Endothelial cell of umbilical vein (primary cell): Measurements from ENCODE around the gene PDE3B. TPM values are rescaled to one million over a fixed set of nuclear protein-coding genes. Genes with fewer than 3 reads are reported as not detected.

Experiments
- BruUV-seq: library from RNA; stranded (reverse); fragments of 400-500 nt; replicated peaks from 2 replicates; lab custom pipeline; 2021; lab: Mats Ljungman, UMichigan
- CTCF ChIA-PET: fragments of 300-600, 350-600 bp; sonication (Branson Sonifier 250); formaldehyde crosslinking; loops from one replicate; lab custom pipeline; 2021; ENCODE audit warnings: antibody characterized with exemption, inconsistent platforms; lab: Charles Lee
- POLR2A ChIA-PET: fragments of 300-600, 350-600 bp; sonication (Branson Sonifier 250); formaldehyde crosslinking; loops from one replicate; lab custom pipeline; 2021; ENCODE audit warnings: antibody characterized with exemption, inconsistent platforms; lab: Charles Lee
- DNase-seq: peaks from one replicate; pipeline ENCODE4 v3.0.0-alpha.2; 2011; ENCODE audit warnings: low read depth, low spot score
- FAIRE-seq: peaks from 2 replicates; lab custom pipeline; 2011; peaks lifted over from hg19 to GRCh38; lab: Jason Lieb, UNC
- H2AFZ ChIP-seq: 2 replicates; pipeline ENCODE4 v1.6.0; 2012; ENCODE audit warnings: low read depth, low read length, control low read depth, inconsistent platforms
- H3K27ac ChIP-seq: 2 replicates; pipeline ENCODE4 v1.5.1; 2011; ENCODE audit warnings: low read depth, mild to moderate bottlenecking, control low read depth, low read length, moderate library complexity; ENCODE audit not compliant: insufficient read depth
- H3K27me3 ChIP-seq, 2 experiments: 2 replicates each; pipeline versions ENCODE4 v1.6.0 to v1.6.1; 2011; ENCODE audit warnings: low read length in 2 of 2, mixed read lengths in 1 of 2; ENCODE audit not compliant: control insufficient read depth in 2 of 2, insufficient read depth in 2 of 2
- H3K36me3 ChIP-seq, 2 experiments: 2 replicates in 1 of 2; 3 replicates in 1 of 2; pipeline ENCODE4 v1.5.1; 2011; ENCODE audit warnings: low read length in 2 of 2, mild to moderate bottlenecking in 1 of 2, moderate library complexity in 1 of 2; ENCODE audit not compliant: control insufficient read depth in 2 of 2, insufficient read depth in 2 of 2; ENCODE audit errors: extremely low read depth in 1 of 2
- H3K4me1 ChIP-seq: 3 replicates; pipeline ENCODE4 v1.5.1; 2011; ENCODE audit warnings: mild to moderate bottlenecking, low read length; ENCODE audit not compliant: control insufficient read depth, insufficient read depth; ENCODE audit errors: extremely low read depth
- H3K4me2 ChIP-seq: 2 replicates; pipeline ENCODE4 v1.6.1; 2011; ENCODE audit warnings: low read length, control low read depth, mixed read lengths; ENCODE audit not compliant: insufficient read depth
- H3K4me3 ChIP-seq, 3 experiments: fragments of 200-600 bp in 1 of 3; sonication (generic), shearing (Covaris generic) in 1 of 3; replicated peaks in 1 of 3; 2 replicates each; pipeline ENCODE4 v1.5.1; 2011 to 2016; ENCODE audit warnings: control low read depth in 3 of 3, low read length in 3 of 3, mild to moderate bottlenecking in 2 of 3, inconsistent platforms in 1 of 3, low read depth in 1 of 3, moderate library complexity in 1 of 3; ENCODE audit not compliant: insufficient read depth in 1 of 3
- H3K79me2 ChIP-seq: 2 replicates; pipeline ENCODE4 v1.6.0; 2012; ENCODE audit warnings: low read length, inconsistent platforms; ENCODE audit not compliant: control insufficient read depth, insufficient read depth
- H3K9ac ChIP-seq: replicated peaks from 2 replicates; pipeline ENCODE3; 2011; ENCODE audit warnings: low read length, control low read depth; ENCODE audit not compliant: insufficient read depth; ENCODE audit errors: extremely low read depth
- H3K9me1 ChIP-seq: replicated peaks from 3 replicates; pipeline ENCODE4 v1.6.0; 2011; ENCODE audit warnings: mild to moderate bottlenecking, low read length; ENCODE audit not compliant: control insufficient read depth, insufficient read depth; ENCODE audit errors: extremely low read depth
- H3K9me3 ChIP-seq: replicated peaks from 2 replicates; pipeline ENCODE4 v1.5.1; 2012; ENCODE audit warnings: low read length, inconsistent platforms; ENCODE audit not compliant: control insufficient read depth, insufficient read depth
- H4K20me1 ChIP-seq: replicated peaks from 2 replicates; pipeline ENCODE3; 2011; ENCODE audit warnings: mild to moderate bottlenecking, low read length; ENCODE audit not compliant: control insufficient read depth, insufficient read depth; ENCODE audit errors: extremely low read depth
- CTCF ChIP-seq, 2 donors: IDR thresholded peaks; 1 replicate in 1 of 2; 2 replicates in 1 of 2; pipeline ENCODE4 v1.5.1; 2011; ENCODE audit warnings: low read length in 2 of 2, mild to moderate bottlenecking in 2 of 2, moderate library complexity in 2 of 2, control low read depth in 1 of 2, inconsistent platforms in 1 of 2, low read depth in 1 of 2; ENCODE audit not compliant: insufficient read depth in 1 of 2; ENCODE audit errors: extremely low read depth in 1 of 2
- EZH2 ChIP-seq: IDR thresholded peaks from 2 replicates; pipeline ENCODE4 v1.6.1; 2012; ENCODE audit warnings: borderline replicate concordance, low read depth, mild to moderate bottlenecking, moderate library complexity, low read length, inconsistent platforms; ENCODE audit not compliant: severe bottlenecking
- FOS ChIP-seq: IDR thresholded peaks from 2 replicates; pipeline ENCODE4 v1.6.1; 2011; ENCODE audit warnings: mild to moderate bottlenecking, low read length, moderate library complexity, borderline replicate concordance; ENCODE audit not compliant: insufficient read depth
- GATA2 ChIP-seq: IDR thresholded peaks from 2 replicates; pipeline ENCODE4 v1.7.0; 2011; ENCODE audit warnings: low read depth, mild to moderate bottlenecking, moderate library complexity, mixed read lengths, low read length; ENCODE audit not compliant: insufficient read length, insufficient read depth
- JUN ChIP-seq: IDR thresholded peaks from 2 replicates; pipeline ENCODE4 v1.6.1; 2011; ENCODE audit warnings: borderline replicate concordance, low read depth; ENCODE audit not compliant: insufficient read length, insufficient read depth
- MAX ChIP-seq: IDR thresholded peaks from 2 replicates; pipeline ENCODE4 v1.6.1; 2011; ENCODE audit not compliant: insufficient read depth, insufficient read length
- MYC ChIP-seq: IDR thresholded peaks from one replicate; pipeline ENCODE4 v1.6.1; 2011; ENCODE audit warnings: mild to moderate bottlenecking, low read depth, low read length
- POLR2A ChIP-seq: IDR thresholded peaks from 2 replicates; pipeline ENCODE4 v1.6.1; 2012; ENCODE audit warnings: low read depth, mild to moderate bottlenecking, control low read depth, low read length
- POLR2AphosphoS5 ChIP-seq: IDR thresholded peaks from 2 replicates; pipeline ENCODE4 v1.6.1; 2012; ENCODE audit warnings: low read depth, mild to moderate bottlenecking, control low read depth, low read length, moderate library complexity; ENCODE audit not compliant: insufficient read depth
- dilution Hi-C: fragments of 300-500 bp; cut with MboI; formaldehyde crosslinking; loops from one replicate; pipeline ENCODE4 v1.15.0; 2019; ENCODE audit warnings: low sequenced_read_pairs; ENCODE audit not compliant: extremely low pct_ligation_motif_present
- intact Hi-C: fragments of 100-400 bp; cut with micrococcal nuclease; formaldehyde crosslinking; loops from one replicate; pipeline ENCODE4 v1.10.0; 2022
- polyA plus RNA-seq, 4 experiments: library from polyadenylated mRNA; depleted of rRNA in 3 of 4; stranded (reverse) in 3 of 4; unstranded in 1 of 4; fragments of >200 nt; gene quantifications; 2 replicates each; pipeline versions ENCODE4 v1.2.1 to v1.2.3, GENCODE V29; 2011 to 2012; ENCODE audit warnings: missing spikeins in 1 of 4
- total RNA-seq: library from RNA; stranded (reverse); gene quantifications from 2 replicates; pipeline ENCODE4 v1.2.3, GENCODE V29; 2021

The PDE3B gene
- total and polyA plus RNA-seq, 2 donors (not counting 3 experiments of a cell fraction or from before 2014, with no cell fraction given) = 0.26 to 1.9 TPM

- no peak for TF ChIP-seq EZH2
- TF ChIP-seq GATA2 = no peak
- TF ChIP-seq POLR2A = no peak
- no peak for TF ChIP-seq MAX
- TF ChIP-seq POLR2AphosphoS5 = no peak
- no peak for TF ChIP-seq JUN
- no peak for TF ChIP-seq CTCF (IDR thresholded peaks at IDR 0.05; ENCODE audit: extremely low read depth in 1 of 2, insufficient read depth in 1 of 2, low read depth in 1 of 2, low read length in 2 of 2)
- no peak for TF ChIP-seq FOS
- no peak for TF ChIP-seq MYC
- Histone ChIP-seq H3K9me3 (no peaks in the 10 kb centered on the region), H3K4me3 (no peak overlapping the region), H3K79me2 (no peaks in the 10 kb centered on the region), H4K20me1 (no peaks in the 10 kb centered on the region), H3K4me1 (peaks cover 7% of the 10 kb centered on the region), H3K9me1 (no peaks in the 10 kb centered on the region), H3K27ac (no peak overlapping the region), H3K27me3 (no peaks in the 10 kb centered on the region), H3K4me2 (no peak overlapping the region), H3K36me3 (no peaks in the 10 kb centered on the region), H3K9ac (no peak overlapping the region), H2AFZ (no peak overlapping the region)
- ChIA-PET POLR2A (no interaction called here), CTCF (interaction anchor here (1.3 to 1.7 kb wide), 2 partner anchors 33 to 85 kb away, joined by 4 to 6 read pairs; no protein-coding TSS in a partner anchor)
- intact Hi-C loops (no loop called here), dilution Hi-C loops (no loop called here)
- DNase-seq (no peak), FAIRE-seq (no peak)
- BruUV-seq = no TSS peak
Measured at GRCh38 chr11:14875163-14875562, 231.6 kb downstream of the PDE3B start.
